ENCODE results near the gene APOD.

GRCh38 chr3:195571361-195571760, 12.4 kb downstream of the APOD start:
- TF ChIP-seq CTCF (IDR thresholded peaks at IDR 0.05; ENCODE audit: low read length): no peak
- TF ChIP-seq EZH2phosphoT487 (IDR thresholded peaks at IDR 0.05; ENCODE audit: low read length): no peak

Measured in MM.1S (cell line).